Measurements from ENCODE around the gene PTPN2. TPM values are rescaled to one million over a fixed set of nuclear protein-coding genes. Genes with fewer than 3 reads are reported as not detected.

The PTPN2 gene
- total RNA-seq, 1 donor from 2014 or later = 25.9 TPM

GRCh38 chr18:12811191-12811950 is 72.7 kb downstream of the PTPN2 start:
- no peaks in the 10 kb centered on the region for H3K9me3 ChIP-seq (ENCODE audit: insufficient read depth, low read depth, low read length)
- H2AFZ ChIP-seq (ENCODE audit: low read depth, low read length) = no peak overlapping the region
- H3K4me3 ChIP-seq (ENCODE audit: insufficient read depth, low read depth, low read length) = no peak overlapping the region
- TF ChIP-seq EZH2 (IDR thresholded peaks at IDR 0.05; ENCODE audit: insufficient read depth, low read length) (no peak), CTCF (IDR thresholded peaks at IDR 0.05; ENCODE audit: insufficient read depth, low read depth, low read length) (no peak)
- H3K4me1 ChIP-seq (ENCODE audit: insufficient read depth, low read length) = no peaks in the 10 kb centered on the region
- H3K36me3 ChIP-seq (ENCODE audit: insufficient read depth, low read length) = peaks cover 3% of the 10 kb centered on the region
- no peaks in the 10 kb centered on the region for H3K27me3 ChIP-seq (ENCODE audit: insufficient read depth, low read length)
- DNase-seq (ENCODE audit: low read depth) (no peak), FAIRE-seq (no peak)
- H3K4me2 ChIP-seq (ENCODE audit: low read length) = no peak overlapping the region
- no peaks in the 10 kb centered on the region for H4K20me1 ChIP-seq (ENCODE audit: insufficient read depth, low read length)
- Mint-ChIP-seq H3K9me3 (ENCODE audit: unreplicated experiment) (no peaks in the 10 kb centered on the region), H3K27ac (ENCODE audit: unreplicated experiment) (no peak overlapping the region), H3K27me3 (ENCODE audit: low read depth, unreplicated experiment) (no peaks in the 10 kb centered on the region), H3K4me1 (ENCODE audit: low read depth, unreplicated experiment) (peaks cover under 1% of the 10 kb centered on the region), H3K36me3 (ENCODE audit: low read depth, unreplicated experiment) (peaks cover 5% of the 10 kb centered on the region), H3K4me3 (ENCODE audit: unreplicated experiment) (no peak overlapping the region)
- H3K9ac ChIP-seq (ENCODE audit: low read length) = no peak overlapping the region
- H3K79me2 ChIP-seq (ENCODE audit: insufficient read depth, low read length) = no peaks in the 10 kb centered on the region
- no peak overlapping the region for H3K27ac ChIP-seq (ENCODE audit: low read depth, low read length)

GRCh38 chr18:12803069-12803936 is 80.7 kb downstream of the PTPN2 start:
- Histone ChIP-seq H2AFZ (ENCODE audit: low read depth, low read length) (no peak overlapping the region), H3K4me3 (ENCODE audit: insufficient read depth, low read depth, low read length) (no peak overlapping the region), H3K36me3 (ENCODE audit: insufficient read depth, low read length) (no peaks in the 10 kb centered on the region), H3K9ac (ENCODE audit: low read length) (no peak overlapping the region), H3K4me1 (ENCODE audit: insufficient read depth, low read length) (no peaks in the 10 kb centered on the region), H3K4me2 (ENCODE audit: low read length) (no peak overlapping the region), H3K27me3 (ENCODE audit: insufficient read depth, low read length) (no peaks in the 10 kb centered on the region), H3K9me3 (ENCODE audit: insufficient read depth, low read depth, low read length) (no peaks in the 10 kb centered on the region), H3K79me2 (ENCODE audit: insufficient read depth, low read length) (peaks cover 3% of the 10 kb centered on the region), H4K20me1 (ENCODE audit: insufficient read depth, low read length) (peaks cover 13% of the 10 kb centered on the region), H3K27ac (ENCODE audit: low read depth, low read length) (no peak overlapping the region)
- no peaks in the 10 kb centered on the region for H3K27me3 Mint-ChIP-seq (ENCODE audit: low read depth, unreplicated experiment)
- DNase-seq (ENCODE audit: low read depth) = no peak
- H3K4me1 Mint-ChIP-seq (ENCODE audit: low read depth, unreplicated experiment) = peaks cover 3% of the 10 kb centered on the region
- no peak overlapping the region for H3K27ac Mint-ChIP-seq (ENCODE audit: unreplicated experiment)
- peaks cover 2% of the 10 kb centered on the region for H3K36me3 Mint-ChIP-seq (ENCODE audit: low read depth, unreplicated experiment)
- TF ChIP-seq CTCF (IDR thresholded peaks at IDR 0.05; ENCODE audit: insufficient read depth, low read depth, low read length) = no peak
- TF ChIP-seq EZH2 (IDR thresholded peaks at IDR 0.05; ENCODE audit: insufficient read depth, low read length) = no peak
- H3K4me3 Mint-ChIP-seq (ENCODE audit: unreplicated experiment) = no peak overlapping the region
- no peak for FAIRE-seq
- H3K9me3 Mint-ChIP-seq (ENCODE audit: unreplicated experiment) = no peaks in the 10 kb centered on the region

All from astrocyte (in vitro differentiated cells and primary cell).